ENCODE measurements around the gene EPHB2. TPM values are rescaled to one million over a fixed set of nuclear protein-coding genes. Genes with fewer than 3 reads are reported as not detected.

EPHB2 gene
- total RNA-seq, 2 experiments from 2014 or later = 0.08 TPM; not detected in 1

DNA sequence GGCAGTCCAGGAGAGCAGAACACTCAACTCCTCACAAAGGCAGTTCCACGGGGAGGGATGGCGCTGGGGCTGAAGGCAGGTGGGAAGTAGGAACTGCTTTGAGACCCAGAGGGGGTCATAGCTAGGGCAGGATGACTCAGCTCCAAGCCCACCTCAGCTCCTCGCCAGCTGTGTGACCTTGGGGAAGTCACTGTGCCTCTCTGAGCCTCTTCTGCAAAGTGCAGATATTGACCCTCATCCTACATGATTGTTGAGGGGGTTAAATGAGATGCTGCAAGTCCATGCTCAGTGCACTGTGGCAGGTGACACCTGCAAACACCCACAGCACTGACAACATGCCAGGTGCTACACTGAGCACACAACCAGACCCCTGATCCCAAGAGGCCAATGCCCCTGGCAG is 168.8 kb downstream of the EPHB2 start:
- H3K27ac ChIP-seq (ENCODE audit: low read depth in 1 of 2, low read length in 2 of 2) = no peak overlapping the region
- no peak overlapping the region for H3K4me3 ChIP-seq (ENCODE audit: low read length)
- no peaks in the 10 kb centered on the region for H3K9me3 Mint-ChIP-seq
- H3K36me3 Mint-ChIP-seq (ENCODE audit: low read depth) = no peaks in the 10 kb centered on the region
- H3K4me1 ChIP-seq (ENCODE audit: insufficient read depth, low read length) = peaks cover under 1% of the 10 kb centered on the region
- H3K36me3 ChIP-seq (ENCODE audit: insufficient read depth, low read length) = no peaks in the 10 kb centered on the region
- no peaks in the 10 kb centered on the region for H3K27me3 Mint-ChIP-seq
- DNase-seq = no peak
- intact Hi-C loops (cut with DNase I, micrococcal nuclease) = no loop called here
- H3K4me3 Mint-ChIP-seq = no peak overlapping the region
- no peak overlapping the region for H3K27ac Mint-ChIP-seq
- ChIA-PET CTCF (no interaction called here), POLR2A (no interaction called here)
- no peak for ATAC-seq (ENCODE audit: poor library complexity)
- no peaks in the 10 kb centered on the region for H3K27me3 ChIP-seq (ENCODE audit: control insufficient read depth in 1 of 2, insufficient read depth in 2 of 2, low read length in 2 of 2)
- H3K9me3 ChIP-seq (ENCODE audit: control insufficient read depth in 1 of 2, insufficient read depth in 1 of 2, low read length in 2 of 2) = no peaks in the 10 kb centered on the region
- peaks cover under 1% of the 10 kb centered on the region for H3K4me1 Mint-ChIP-seq (ENCODE audit: low read depth)
- TF ChIP-seq, protein P1, sequence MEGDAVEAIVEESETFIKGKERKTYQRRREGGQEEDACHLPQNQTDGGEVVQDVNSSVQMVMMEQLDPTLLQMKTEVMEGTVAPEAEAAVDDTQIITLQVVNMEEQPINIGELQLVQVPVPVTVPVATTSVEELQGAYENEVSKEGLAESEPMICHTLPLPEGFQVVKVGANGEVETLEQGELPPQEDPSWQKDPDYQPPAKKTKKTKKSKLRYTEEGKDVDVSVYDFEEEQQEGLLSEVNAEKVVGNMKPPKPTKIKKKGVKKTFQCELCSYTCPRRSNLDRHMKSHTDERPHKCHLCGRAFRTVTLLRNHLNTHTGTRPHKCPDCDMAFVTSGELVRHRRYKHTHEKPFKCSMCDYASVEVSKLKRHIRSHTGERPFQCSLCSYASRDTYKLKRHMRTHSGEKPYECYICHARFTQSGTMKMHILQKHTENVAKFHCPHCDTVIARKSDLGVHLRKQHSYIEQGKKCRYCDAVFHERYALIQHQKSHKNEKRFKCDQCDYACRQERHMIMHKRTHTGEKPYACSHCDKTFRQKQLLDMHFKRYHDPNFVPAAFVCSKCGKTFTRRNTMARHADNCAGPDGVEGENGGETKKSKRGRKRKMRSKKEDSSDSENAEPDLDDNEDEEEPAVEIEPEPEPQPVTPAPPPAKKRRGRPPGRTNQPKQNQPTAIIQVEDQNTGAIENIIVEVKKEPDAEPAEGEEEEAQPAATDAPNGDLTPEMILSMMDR (IDR thresholded peaks at IDR 0.05) = no peak

DNA sequence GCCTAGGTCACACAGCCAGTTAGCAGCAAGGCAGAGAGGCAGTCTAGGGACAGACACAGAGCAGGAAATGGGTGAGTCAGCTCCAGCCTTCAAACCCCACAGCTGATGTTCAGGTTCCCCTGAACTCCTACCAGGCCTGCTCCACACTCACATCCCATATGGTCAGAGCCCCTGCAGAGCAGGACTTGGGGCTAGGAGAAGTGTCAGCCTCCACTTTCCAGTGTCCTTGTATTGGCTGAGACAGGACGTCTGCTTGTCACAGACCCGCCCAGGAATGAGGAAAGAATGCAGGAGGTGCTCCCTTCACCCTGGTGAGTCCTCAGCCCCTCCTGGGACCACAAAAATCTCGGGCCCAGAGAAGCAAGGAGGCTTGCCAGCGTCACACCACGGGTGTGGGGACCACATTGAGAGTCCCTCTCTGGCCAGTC is 169.5 kb downstream of the EPHB2 start:
- Histone ChIP-seq H3K36me3 (ENCODE audit: insufficient read depth, low read length) (no peaks in the 10 kb centered on the region), H3K4me1 (ENCODE audit: insufficient read depth, low read length) (peaks cover 8% of the 10 kb centered on the region), H3K9me3 (ENCODE audit: control insufficient read depth in 1 of 2, insufficient read depth in 1 of 2, low read length in 2 of 2) (no peaks in the 10 kb centered on the region), H3K27ac (ENCODE audit: low read depth in 1 of 2, low read length in 2 of 2) (no peak overlapping the region), H3K27me3 (ENCODE audit: control insufficient read depth in 1 of 2, insufficient read depth in 2 of 2, low read length in 2 of 2) (no peaks in the 10 kb centered on the region), H3K4me3 (ENCODE audit: low read length) (no peak overlapping the region)
- Mint-ChIP-seq H3K4me1 (ENCODE audit: low read depth) (peaks cover 8% of the 10 kb centered on the region), H3K4me3 (no peak overlapping the region), H3K9me3 (no peaks in the 10 kb centered on the region), H3K36me3 (ENCODE audit: low read depth) (no peaks in the 10 kb centered on the region), H3K27ac (no peak overlapping the region), H3K27me3 (peaks cover 6% of the 10 kb centered on the region)
- CTCF ChIA-PET = no interaction called here
- POLR2A ChIA-PET = no interaction called here
- intact Hi-C loops (cut with DNase I, micrococcal nuclease) = no loop called here
- TF ChIP-seq, protein P1 (IDR thresholded peaks at IDR 0.05) = no peak
- DNase-seq (no peak), ATAC-seq (ENCODE audit: poor library complexity) (no peak)

DNA sequence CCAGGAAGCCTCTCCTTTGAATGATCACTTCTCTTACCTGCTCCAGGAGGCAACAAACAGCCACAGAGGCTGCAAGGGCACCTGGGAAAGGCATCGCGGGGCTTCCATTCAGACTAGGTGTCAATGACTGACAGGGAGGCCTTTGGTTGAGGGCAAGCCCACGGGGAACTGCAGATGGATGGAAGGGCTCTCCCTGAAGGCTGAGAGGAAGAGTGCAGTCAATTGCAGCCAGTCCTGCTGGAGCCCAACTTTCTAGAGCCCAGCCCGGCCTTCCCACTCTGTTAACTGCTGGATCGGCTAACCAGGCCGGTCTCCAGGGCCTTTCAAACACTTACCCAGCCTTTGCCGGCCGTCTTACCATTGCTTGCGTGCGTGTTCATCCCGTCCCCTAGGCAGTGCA is 172.8 kb downstream of the EPHB2 start:
- POLR2A ChIA-PET = no interaction called here
- CTCF ChIA-PET = no interaction called here

More for the DNA sequence above, 172.8 kb downstream of the EPHB2 start:
- Mint-ChIP-seq H3K36me3 (ENCODE audit: low read depth) (no peaks in the 10 kb centered on the region), H3K4me3 (no peak overlapping the region), H3K27ac (no peak overlapping the region), H3K9me3 (no peaks in the 10 kb centered on the region), H3K27me3 (peaks cover 10% of the 10 kb centered on the region), H3K4me1 (ENCODE audit: low read depth) (peaks cover 10% of the 10 kb centered on the region)
- peaks cover 12% of the 10 kb centered on the region for H3K4me1 ChIP-seq (ENCODE audit: insufficient read depth, low read length)
- no peak overlapping the region for H3K4me3 ChIP-seq (ENCODE audit: low read length)
- intact Hi-C loops (cut with DNase I, micrococcal nuclease) = no loop called here
- H3K36me3 ChIP-seq (ENCODE audit: insufficient read depth, low read length) = no peaks in the 10 kb centered on the region
- no peaks in the 10 kb centered on the region for H3K9me3 ChIP-seq (ENCODE audit: control insufficient read depth in 1 of 2, insufficient read depth in 1 of 2, low read length in 2 of 2)
- TF ChIP-seq, protein P1 (IDR thresholded peaks at IDR 0.05) = no peak
- ATAC-seq (ENCODE audit: poor library complexity) (no peak), DNase-seq (no peak)
- no peak overlapping the region for H3K27ac ChIP-seq (ENCODE audit: low read depth in 1 of 2, low read length in 2 of 2)
- H3K27me3 ChIP-seq (ENCODE audit: control insufficient read depth in 1 of 2, insufficient read depth in 2 of 2, low read length in 2 of 2) = no peaks in the 10 kb centered on the region
